Liver (tissue), 9 donors: ENCODE results near the gene CDK5RAP2. TPM values are rescaled to one million over a fixed set of nuclear protein-coding genes. Genes with fewer than 3 reads are reported as not detected.

Experiments used
- DNase-seq: peaks from one replicate; pipeline ENCODE4 v3.0.0-alpha.2; 2017; ENCODE audit warnings: low spot score
- H3K27ac ChIP-seq, 2 donors: one replicate each; pipeline ENCODE4 v1.7.0; 2013; ENCODE audit warnings: inconsistent platforms in 2 of 2, low read length in 2 of 2, control low read depth in 1 of 2, low read depth in 1 of 2, mild to moderate bottlenecking in 1 of 2
- H3K27me3 ChIP-seq, 4 donors: one replicate each; pipeline versions ENCODE4 v1.6.1 to v1.7.0; 2013; ENCODE audit warnings: low read length in 3 of 4, inconsistent platforms in 1 of 4, mild to moderate bottlenecking in 1 of 4, moderate library complexity in 1 of 4; ENCODE audit not compliant: control insufficient read depth in 4 of 4, insufficient read depth in 4 of 4
- H3K36me3 ChIP-seq, 4 donors: one replicate each; pipeline versions ENCODE4 v1.6.1 to v1.7.0; 2013; ENCODE audit warnings: low read length in 3 of 4, mild to moderate bottlenecking in 3 of 4, low read depth in 1 of 4, moderate library complexity in 1 of 4; ENCODE audit not compliant: control insufficient read depth in 4 of 4, insufficient read depth in 3 of 4
- H3K4me1 ChIP-seq, 4 donors: one replicate each; pipeline versions ENCODE4 v1.6.1 to v1.7.0; 2013; ENCODE audit warnings: low read length in 3 of 4, mild to moderate bottlenecking in 3 of 4, moderate library complexity in 1 of 4; ENCODE audit not compliant: control insufficient read depth in 4 of 4, insufficient read depth in 4 of 4
- H3K4me3 ChIP-seq, 3 donors: one replicate each; pipeline versions ENCODE4 v1.6.1 to v1.7.0; 2013; ENCODE audit warnings: low read length in 3 of 3, control low read depth in 1 of 3, low read depth in 1 of 3, mild to moderate bottlenecking in 1 of 3
- H3K9ac ChIP-seq, 2 donors: one replicate each; pipeline ENCODE4 v1.7.0; 2013; ENCODE audit warnings: low read length in 2 of 2, mild to moderate bottlenecking in 2 of 2, moderate library complexity in 2 of 2, control low read depth in 1 of 2, low read depth in 1 of 2
- H3K9me3 ChIP-seq, 4 donors: one replicate each; pipeline versions ENCODE4 v1.6.1 to v1.7.0; 2013; ENCODE audit warnings: low read length in 3 of 4; ENCODE audit not compliant: control insufficient read depth in 4 of 4
- ATF3 ChIP-seq: IDR thresholded peaks from 2 replicates; pipeline ENCODE4 v1.6.1; 2016; ENCODE audit warnings: antibody characterized with exemption
- CTCF ChIP-seq: fragments of 150-350 bp; IDR thresholded peaks from 2 replicates; pipeline ENCODE4 v1.5.1; 2017; ENCODE audit warnings: improper control_type of control experiment, low read depth, low read length; ENCODE audit not compliant: missing input control
- EGR1 ChIP-seq, 2 donors: IDR thresholded peaks; 2 replicates each; pipeline ENCODE4 v1.6.1; 2016 to 2018; ENCODE audit warnings: antibody characterized with exemption in 2 of 2, low read depth in 2 of 2
- FOXA1 ChIP-seq: IDR thresholded peaks from 2 replicates; pipeline ENCODE4 v1.6.1; 2016; ENCODE audit warnings: antibody characterized with exemption
- FOXA2 ChIP-seq: IDR thresholded peaks from 2 replicates; pipeline ENCODE4 v1.6.1; 2016; ENCODE audit warnings: antibody characterized with exemption
- GABPA ChIP-seq, 2 donors: IDR thresholded peaks in 1 of 2; conservative IDR thresholded peaks in 1 of 2; 2 replicates each; pipeline ENCODE4 v1.6.1; 2016; ENCODE audit warnings: antibody characterized with exemption in 2 of 2, mild to moderate bottlenecking in 1 of 2, moderate library complexity in 1 of 2
- HNF4G ChIP-seq: IDR thresholded peaks from 2 replicates; pipeline ENCODE4 v1.6.1; 2016; ENCODE audit warnings: antibody characterized with exemption
- JUND ChIP-seq, 2 donors: IDR thresholded peaks; 2 replicates each; pipeline ENCODE4 v1.6.1; 2016; ENCODE audit warnings: antibody characterized with exemption in 2 of 2
- NR2F2 ChIP-seq: IDR thresholded peaks from 2 replicates; pipeline ENCODE4 v1.6.1; 2016; ENCODE audit warnings: antibody characterized with exemption
- RAD21 ChIP-seq, 2 donors: IDR thresholded peaks; 2 replicates each; pipeline ENCODE4 v1.6.1; 2016; ENCODE audit warnings: antibody characterized with exemption in 2 of 2, mild to moderate bottlenecking in 2 of 2
- RXRA ChIP-seq, 2 donors: IDR thresholded peaks; 2 replicates each; pipeline ENCODE4 v1.6.1; 2017 to 2018; ENCODE audit warnings: antibody characterized with exemption in 2 of 2, mild to moderate bottlenecking in 1 of 2
- SP1 ChIP-seq: IDR thresholded peaks from 2 replicates; pipeline ENCODE4 v1.6.1; 2018; ENCODE audit warnings: antibody characterized with exemption, mild to moderate bottlenecking
- TAF1 ChIP-seq: conservative IDR thresholded peaks from 2 replicates; pipeline ENCODE4 v1.6.1; 2016; ENCODE audit warnings: antibody characterized with exemption, mild to moderate bottlenecking
- YY1 ChIP-seq: IDR thresholded peaks from 2 replicates; pipeline ENCODE4 v1.6.1; 2016; ENCODE audit warnings: antibody characterized with exemption, mild to moderate bottlenecking
- ZBTB33 ChIP-seq: IDR thresholded peaks from 2 replicates; pipeline ENCODE4 v1.6.1; 2016; ENCODE audit warnings: antibody characterized with exemption
- WGBS: extraction: QIAGEN DNeasy Blood & Tissue Kit; methylation state at CpG from one replicate; pipeline ENCODE4 v1.1.7; 2013; 5-methylcytosine and 5-hydroxymethylcytosine counted together
- polyA plus RNA-seq, 2 donors: library from polyadenylated mRNA; stranded (reverse) in 1 of 2; unstranded in 1 of 2; fragments of 200-250 nt in 1 of 2; fragments of >200 nt in 1 of 2; fragmentation: Nextera tagmentation in 1 of 2; extraction: Ambion mirVana in 1 of 2; gene quantifications; one replicate each; pipeline versions ENCODE4 v1.2.1 to v1.2.3, GENCODE V29; 2013 to 2015
- total RNA-seq, 2 donors: library from RNA; depleted of rRNA; stranded (reverse); fragments of >200 nt; gene quantifications; one replicate each; pipeline ENCODE4 v1.2.3, GENCODE V29; 2014
- TF ChIP-seq, protein P1 (sequence below): IDR thresholded peaks from 2 replicates; pipeline ENCODE4 v1.6.1; 2016; ENCODE audit warnings: antibody characterized with exemption, mild to moderate bottlenecking
- TF ChIP-seq, protein P2 (sequence below): IDR thresholded peaks from 2 replicates; pipeline ENCODE4 v1.6.1; 2016; ENCODE audit warnings: antibody characterized with exemption
- donor health status: healthy.
- donor health status: healthy.
- donor health status: healthy.
- donor health status: healthy.
- donor health status: healthy.

CDK5RAP2 gene
- total and polyA plus RNA-seq, 4 donors, result 11.7 to 38.9 (median 21.7) TPM

DNA sequence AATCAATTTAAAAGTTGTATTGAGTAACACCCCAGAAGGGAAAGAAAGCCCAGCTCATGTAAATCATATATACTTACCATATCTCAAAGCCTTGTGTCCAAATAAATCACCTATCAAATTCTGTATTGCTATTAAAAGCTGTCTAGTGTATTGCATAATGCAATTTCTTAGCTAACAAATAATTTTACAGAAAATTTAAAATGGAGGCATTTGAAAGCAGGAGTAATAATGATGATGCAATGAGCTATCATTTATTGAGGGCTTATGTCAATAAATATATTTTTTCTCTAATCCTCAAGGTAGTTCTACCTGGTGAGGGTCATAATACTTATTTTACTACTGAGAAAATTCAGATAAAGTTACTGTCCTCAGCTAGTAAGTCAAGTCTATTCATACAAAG, 42.8 kb upstream of the CDK5RAP2 start:
- Histone ChIP-seq H3K4me1 (peaks cover 4 to 34% (median 23%) of the 10 kb centered on the region in 4 donors), H3K27me3 (no peaks in the 10 kb centered on the region), H3K36me3 (peaks cover 2 to 8% (median 4%) of the 10 kb centered on the region in 4 donors), H3K9ac (no peak overlapping the region), H3K9me3 (no peaks in the 10 kb centered on the region), H3K4me3 (no peak overlapping the region), H3K27ac (no peak overlapping the region)
- TF ChIP-seq CTCF (no peak), YY1 (no peak), SP1 (no peak), ATF3 (no peak), FOXA2 (no peak), NR2F2 (no peak), ZBTB33 (no peak), HNF4G (no peak), FOXA1 (no peak), RXRA (IDR thresholded peaks at IDR 0.05) (no peak), EGR1 (IDR thresholded peaks at IDR 0.05; ENCODE audit: low read depth in 2 of 2) (no peak), GABPA (IDR thresholded peaks at IDR 0.05 in 1 of 2, conservative IDR thresholded peaks at IDR 0.05 in 1 of 2) (no peak), RAD21 (IDR thresholded peaks at IDR 0.05) (no peak), JUND (IDR thresholded peaks at IDR 0.05) (no peak), TAF1 (no peak)
- TF ChIP-seq, protein P1, sequence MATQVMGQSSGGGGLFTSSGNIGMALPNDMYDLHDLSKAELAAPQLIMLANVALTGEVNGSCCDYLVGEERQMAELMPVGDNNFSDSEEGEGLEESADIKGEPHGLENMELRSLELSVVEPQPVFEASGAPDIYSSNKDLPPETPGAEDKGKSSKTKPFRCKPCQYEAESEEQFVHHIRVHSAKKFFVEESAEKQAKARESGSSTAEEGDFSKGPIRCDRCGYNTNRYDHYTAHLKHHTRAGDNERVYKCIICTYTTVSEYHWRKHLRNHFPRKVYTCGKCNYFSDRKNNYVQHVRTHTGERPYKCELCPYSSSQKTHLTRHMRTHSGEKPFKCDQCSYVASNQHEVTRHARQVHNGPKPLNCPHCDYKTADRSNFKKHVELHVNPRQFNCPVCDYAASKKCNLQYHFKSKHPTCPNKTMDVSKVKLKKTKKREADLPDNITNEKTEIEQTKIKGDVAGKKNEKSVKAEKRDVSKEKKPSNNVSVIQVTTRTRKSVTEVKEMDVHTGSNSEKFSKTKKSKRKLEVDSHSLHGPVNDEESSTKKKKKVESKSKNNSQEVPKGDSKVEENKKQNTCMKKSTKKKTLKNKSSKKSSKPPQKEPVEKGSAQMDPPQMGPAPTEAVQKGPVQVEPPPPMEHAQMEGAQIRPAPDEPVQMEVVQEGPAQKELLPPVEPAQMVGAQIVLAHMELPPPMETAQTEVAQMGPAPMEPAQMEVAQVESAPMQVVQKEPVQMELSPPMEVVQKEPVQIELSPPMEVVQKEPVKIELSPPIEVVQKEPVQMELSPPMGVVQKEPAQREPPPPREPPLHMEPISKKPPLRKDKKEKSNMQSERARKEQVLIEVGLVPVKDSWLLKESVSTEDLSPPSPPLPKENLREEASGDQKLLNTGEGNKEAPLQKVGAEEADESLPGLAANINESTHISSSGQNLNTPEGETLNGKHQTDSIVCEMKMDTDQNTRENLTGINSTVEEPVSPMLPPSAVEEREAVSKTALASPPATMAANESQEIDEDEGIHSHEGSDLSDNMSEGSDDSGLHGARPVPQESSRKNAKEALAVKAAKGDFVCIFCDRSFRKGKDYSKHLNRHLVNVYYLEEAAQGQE, result no peak
- TF ChIP-seq, protein P2, sequence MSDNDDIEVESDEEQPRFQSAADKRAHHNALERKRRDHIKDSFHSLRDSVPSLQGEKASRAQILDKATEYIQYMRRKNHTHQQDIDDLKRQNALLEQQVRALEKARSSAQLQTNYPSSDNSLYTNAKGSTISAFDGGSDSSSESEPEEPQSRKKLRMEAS, result no peak
- DNase-seq, result no peak

- WGBS, result 93% methylated on average over 1 of the region's 1 CpG
- no peak overlapping the region for H3K4me3 ChIP-seq
- DNase-seq, result no peak
- H3K36me3 ChIP-seq, result peaks cover 2 to 8% (median 4%) of the 10 kb centered on the region in 4 donors
- TF ChIP-seq, protein P2, result no peak
- peaks cover 1 to 33% (median 25%) of the 10 kb centered on the region in 4 donors for H3K4me1 ChIP-seq
- no peak overlapping the region for H3K9ac ChIP-seq
- no peaks in the 10 kb centered on the region for H3K9me3 ChIP-seq
- H3K27me3 ChIP-seq, result no peaks in the 10 kb centered on the region
- no peak overlapping the region for H3K27ac ChIP-seq
Measured at GRCh38 chr9:120621941-120622340, 42.0 kb upstream of the CDK5RAP2 start.
